LoVo (cell line): ENCODE measurements around the gene VTI1A.
A peak's percentile ranks its signal among the peaks of the same experiment; 100 is the strongest.
"Not testable (repeated sequence)": the region's sequence is repeated elsewhere in the genome, so short reads cannot be mapped to it uniquely, and the experiment has no call there.

ENCODE experiments used
- DNase-seq: peaks from one replicate; pipeline ENCODE4 v3.0.0-alpha.2; 2016; ENCODE audit warnings: low spot score

VTI1A gene

DNA sequence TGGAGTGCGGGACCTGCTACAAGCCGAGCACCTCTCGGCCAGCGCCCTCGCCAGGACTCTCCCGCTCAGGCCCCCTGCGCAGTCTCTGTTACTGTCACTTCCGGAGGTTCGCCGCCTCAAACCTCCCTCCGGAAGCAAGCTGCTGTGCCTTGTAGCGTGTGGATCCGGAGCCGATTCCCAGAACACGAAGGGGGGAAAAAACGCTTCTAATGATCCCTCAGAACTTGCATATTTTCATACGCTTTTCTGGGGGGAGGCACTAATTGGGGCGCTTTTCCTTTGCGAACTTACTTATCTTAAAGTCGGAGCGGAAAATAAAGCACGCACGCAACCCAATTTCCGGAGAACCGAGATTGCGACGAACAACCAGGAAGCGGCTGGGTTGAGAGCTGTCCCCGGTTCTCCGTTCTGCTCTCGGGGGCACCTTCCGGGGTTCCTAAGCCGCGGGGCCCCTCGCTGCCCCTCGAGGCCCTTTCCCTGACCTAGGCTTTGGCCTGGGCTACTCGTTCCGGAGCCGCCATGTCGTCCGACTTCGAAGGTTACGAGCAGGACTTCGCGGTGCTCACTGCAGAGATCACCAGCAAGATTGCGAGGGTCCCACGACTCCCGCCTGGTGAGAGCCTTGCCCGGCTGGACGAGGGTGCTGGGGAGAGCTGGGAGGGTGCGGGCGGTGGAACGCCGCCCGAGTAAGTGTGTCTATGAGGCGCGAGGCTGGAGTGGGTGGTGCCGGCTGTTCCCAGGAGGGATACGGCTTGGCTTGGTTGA is at the start of gene VTI1A, which contains the start of gene ZDHHC6:
Gene VTI1A (plus strand): TSS at position 361 of the 765 bp plus-strand sequence. CDS start 159 bp downstream, at position 520.
Gene ZDHHC6 (minus strand): TSS at position 60 of the 765 bp plus-strand sequence. CDS start 1,478 bp downstream, outside the sequence.
- DNase-seq: peak; percentile 90

DNA sequence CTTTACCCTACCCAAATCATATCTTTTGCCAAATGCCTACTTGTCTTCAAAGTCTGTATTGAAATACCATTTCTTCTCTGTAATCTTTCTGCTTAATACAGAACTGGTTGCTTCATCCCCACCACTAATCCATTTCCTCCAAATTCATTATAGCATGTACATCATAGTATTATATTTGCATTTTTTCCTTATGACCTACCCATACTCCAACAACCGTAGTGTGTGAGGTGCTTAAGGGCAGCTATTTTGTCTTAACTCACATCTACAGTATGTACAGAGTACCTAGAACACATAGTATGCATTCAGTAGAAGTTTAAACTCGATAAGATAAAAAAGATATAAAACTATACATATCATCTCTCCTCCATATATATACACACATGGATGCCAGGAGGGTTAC is 49.4 kb upstream of the VTI1A start:
- no peak for DNase-seq

DNA sequence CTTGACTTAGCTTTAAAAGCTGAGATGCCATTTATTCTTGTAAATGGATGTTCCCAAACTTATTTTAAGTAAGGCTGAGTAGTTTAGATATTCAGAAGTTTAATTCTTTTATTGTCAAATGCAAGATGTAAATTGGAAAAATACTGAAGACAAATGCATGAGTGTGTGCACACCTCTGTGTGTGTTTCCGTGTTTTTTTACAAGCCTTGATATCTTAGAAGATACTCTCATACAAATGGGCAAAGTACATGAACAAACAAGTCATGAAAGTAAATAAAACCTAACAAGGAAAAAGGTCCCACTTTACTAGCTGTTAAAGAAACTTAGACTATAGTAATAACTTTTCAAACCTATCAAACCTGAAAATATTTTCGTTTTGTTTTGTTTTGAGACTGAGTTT is 44.1 kb upstream of the VTI1A start:
- no peak for DNase-seq

DNA sequence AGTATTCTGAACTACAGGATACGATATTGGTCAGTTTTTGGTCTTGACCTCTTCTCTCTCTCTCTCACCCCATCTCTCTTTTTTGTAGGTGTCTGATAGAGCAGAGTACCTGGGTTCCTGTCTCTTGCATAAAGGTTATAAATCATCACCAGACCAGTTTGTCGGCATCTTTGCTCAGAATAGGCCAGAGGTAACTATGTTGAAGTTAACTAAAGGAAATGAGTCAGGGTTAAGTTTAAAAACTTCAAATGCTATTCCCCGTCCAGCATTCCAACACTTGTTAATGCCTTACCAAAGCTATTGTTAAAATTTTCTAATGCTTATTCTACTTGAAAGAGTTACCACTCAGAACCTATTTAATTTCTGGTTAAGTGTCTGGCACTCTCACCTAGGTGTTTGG is 42.4 kb upstream of the VTI1A start:
- no peak for DNase-seq

DNA sequence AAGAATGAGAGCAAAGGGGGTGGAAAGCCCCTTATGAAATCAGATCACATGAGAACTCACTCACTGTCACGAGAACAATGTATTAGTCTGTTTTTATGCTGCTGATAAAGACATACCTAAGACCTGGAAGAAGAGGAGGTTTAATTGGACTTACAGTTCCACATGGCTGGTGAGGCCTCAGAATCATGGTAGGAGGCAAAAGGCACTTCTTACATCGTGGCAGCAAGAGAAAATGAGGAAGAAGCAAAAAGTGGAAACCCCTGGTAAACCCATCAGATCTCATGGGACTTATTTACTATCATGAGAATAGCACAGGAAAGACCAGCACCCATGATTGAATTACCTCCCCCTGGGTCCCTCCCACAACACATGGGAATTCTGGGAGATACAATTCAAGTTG is 40.2 kb upstream of the VTI1A start:
- not testable (repeated sequence) for DNase-seq

DNA sequence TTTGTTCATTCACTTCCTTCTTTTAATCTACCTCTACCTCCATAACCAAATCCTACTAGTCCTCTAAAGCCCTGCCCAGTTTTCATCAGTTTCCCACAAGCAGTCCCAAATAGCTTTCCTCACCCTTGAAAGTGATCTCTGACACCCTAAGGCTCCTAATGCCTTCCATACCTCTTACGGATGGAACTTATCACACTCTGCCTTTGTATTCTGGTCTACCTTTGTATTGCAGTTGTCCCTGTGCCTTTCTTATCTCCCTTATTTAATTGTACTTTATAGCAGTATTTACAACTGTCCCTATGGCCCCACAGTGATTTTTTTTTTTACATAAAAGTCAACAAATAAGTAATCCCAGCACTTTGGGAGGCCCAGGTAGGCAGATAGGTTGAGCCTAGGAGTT is 39.3 kb upstream of the VTI1A start:
- DNase-seq: no peak

DNA sequence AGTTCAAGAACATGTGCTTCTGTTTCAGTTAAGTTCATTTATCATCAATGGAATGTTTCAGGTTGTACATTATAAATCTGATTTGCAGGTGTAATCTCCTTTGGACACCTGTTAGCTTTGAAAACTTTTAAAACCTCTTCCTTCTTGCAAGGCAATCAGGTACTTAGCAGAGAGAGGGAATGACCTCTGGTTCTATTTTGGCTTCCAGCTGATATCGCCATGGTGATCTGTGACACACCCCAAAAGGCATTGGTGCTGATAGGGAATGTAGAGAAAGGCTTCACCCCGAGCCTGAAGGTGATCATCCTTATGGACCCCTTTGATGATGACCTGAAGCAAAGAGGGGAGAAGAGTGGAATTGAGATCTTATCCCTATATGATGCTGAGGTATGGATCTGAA is 37.7 kb upstream of the VTI1A start:
- no peak for DNase-seq

DNA sequence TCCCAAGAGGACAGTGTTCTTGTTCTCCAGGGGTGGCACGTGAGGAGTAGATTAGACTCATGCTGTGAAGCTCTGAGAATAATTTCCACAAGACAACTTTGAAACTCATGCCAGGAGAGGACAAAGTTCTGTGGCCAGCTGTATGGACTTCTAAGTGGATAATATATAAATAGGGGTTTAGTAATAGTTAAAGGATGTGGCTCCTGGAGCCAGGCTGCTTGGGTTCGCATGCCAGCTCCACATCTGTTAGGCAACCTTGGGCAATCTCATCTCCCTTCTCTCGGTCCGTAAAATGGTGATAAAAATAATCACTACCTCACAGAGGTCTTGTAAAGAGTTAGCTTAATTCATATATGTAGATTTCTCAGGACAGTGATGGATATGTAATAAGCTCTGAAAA is 37.3 kb upstream of the VTI1A start:
- no peak for DNase-seq

DNA sequence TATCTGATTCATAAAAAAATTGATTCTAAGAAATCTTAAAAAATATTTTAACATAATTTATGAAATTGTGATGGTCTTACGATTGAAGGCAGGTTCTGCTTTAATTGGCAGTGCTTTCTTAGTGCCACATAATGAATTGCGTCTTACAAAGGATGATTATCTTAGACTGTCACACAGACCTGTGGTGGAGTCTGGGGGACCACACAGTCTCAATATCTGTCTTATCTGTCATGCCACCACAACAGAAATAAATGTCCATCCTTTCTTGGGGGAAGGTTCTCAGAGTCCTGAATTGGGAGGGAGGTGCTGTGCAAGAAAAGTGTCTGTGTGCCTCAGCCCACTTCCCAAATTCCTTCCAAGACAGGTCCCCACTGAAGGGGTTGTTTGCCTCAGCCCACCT is 34.3 kb upstream of the VTI1A start:
- no peak for DNase-seq

DNA sequence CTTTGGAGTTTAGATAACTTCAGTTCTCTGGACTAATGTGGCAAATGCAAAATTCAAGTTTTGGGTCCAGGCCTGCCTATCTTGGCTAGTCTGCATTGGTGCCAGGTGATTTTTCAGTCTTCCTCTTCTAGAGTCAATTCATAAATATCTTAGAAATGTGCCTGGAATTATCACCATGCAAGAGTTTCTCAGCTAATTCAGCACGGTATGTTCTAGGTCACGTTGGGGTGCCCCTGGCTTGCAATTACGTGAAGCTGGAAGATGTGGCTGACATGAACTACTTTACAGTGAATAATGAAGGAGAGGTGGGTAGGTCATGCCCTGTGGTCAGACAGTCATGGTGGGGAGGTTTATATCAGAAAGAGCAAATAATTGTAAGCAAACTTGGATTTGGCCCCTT is 25.3 kb upstream of the VTI1A start:
- DNase-seq: no peak

DNA sequence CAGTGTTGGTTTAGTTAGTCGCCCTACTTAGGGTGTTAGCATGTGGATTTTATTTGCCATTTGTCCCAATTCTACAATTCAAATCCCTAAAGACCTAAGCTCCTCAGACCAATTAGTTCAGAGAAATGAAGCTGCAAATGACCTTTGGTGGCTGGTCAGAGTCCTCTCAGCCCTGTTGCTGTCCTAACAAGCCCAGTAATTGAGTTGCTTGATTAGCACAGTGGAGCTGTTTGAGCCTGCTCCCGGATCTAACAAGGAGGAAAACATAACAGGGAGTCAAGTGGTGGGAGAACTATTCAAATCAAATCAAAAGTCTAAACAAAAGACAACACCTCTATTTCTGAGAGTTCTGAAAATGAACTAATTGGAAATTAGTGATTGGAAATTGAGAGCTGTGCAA is 22.4 kb upstream of the VTI1A start:
- DNase-seq: no peak

DNA sequence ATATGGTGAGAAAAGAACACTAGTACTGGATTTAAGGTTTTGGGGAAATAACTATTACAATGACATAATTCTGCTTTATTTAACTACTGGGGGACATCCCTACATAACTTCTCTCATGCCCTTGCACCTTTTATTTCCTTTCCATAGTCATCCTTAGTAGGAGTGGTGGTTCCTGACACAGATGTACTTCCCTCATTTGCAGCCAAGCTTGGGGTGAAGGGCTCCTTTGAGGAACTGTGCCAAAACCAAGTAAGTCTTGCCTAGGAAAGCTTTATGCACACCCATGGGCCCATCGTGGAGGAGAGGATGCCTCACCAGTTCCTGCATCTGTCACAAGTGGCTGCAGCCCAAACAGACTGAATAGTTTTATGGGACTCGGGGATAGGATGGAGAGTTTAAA is 20.9 kb upstream of the VTI1A start:
- no peak for DNase-seq

DNA sequence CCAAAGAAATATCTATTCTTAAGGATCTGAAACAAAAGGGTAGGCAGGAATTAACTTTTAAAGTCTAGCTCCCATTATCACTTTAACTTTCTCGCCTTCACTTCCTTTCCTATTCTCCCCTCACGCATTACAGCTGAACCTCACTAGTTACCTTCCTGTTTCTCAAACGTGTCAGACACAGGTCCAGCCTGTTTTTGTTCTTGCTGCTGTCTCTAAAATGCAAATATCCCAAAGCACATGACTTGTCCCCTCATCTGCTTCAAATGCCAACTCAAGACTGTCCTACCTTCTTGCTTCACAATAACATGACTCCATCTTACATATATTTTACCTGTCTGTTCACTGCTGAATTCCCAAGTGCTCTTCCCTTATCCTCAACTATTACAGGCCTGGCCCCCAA is 17.9 kb upstream of the VTI1A start:
- no peak for DNase-seq

DNA sequence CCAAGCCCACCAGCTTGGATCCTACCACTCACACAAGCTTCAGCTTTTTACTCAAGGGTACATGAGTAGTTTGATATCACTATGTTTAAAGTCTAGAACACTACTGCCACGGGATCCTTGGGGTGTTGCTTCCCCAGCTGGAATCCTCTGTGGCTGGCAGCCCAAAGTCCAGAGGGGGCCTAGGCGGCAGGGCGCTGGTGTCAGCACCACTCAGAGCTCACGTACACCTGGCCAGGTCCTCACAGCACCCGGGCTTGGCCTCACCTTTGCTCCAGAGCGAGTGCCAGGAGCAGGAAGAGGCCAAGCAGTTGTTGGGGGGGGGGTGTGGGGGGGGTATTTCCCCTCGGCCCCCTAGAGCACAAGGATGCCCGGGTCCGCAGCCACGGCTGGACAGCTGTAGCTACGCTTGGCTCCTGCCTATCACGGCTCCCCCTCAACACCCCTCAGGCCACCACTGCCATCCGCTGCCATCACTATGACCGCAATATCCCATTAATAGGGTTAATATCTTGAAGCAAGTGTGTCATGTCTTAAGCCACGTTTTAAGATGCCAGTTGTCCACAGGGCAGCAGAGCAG is 17.3 kb upstream of the VTI1A start:
- DNase-seq: no peak

DNA sequence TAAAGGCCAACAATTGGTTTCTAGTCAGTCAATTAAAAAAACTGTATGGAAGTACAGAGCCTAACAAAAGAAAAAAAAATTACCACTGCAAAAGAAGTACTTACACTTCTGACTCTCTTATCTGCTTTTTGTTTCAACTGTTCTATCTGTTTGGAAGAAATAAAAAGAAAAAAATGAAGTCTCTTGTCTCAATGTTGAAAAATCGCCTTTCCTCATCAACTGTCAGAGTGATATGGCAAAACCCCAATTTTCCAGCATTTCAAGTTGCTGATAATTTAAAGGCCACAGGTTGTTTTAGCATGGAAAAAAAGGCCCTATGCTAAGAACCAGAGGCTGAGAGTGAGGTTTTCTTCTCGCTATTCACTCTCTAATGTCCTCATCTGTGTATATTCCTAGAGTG is 13.9 kb upstream of the VTI1A start:
- DNase-seq: no peak

DNA sequence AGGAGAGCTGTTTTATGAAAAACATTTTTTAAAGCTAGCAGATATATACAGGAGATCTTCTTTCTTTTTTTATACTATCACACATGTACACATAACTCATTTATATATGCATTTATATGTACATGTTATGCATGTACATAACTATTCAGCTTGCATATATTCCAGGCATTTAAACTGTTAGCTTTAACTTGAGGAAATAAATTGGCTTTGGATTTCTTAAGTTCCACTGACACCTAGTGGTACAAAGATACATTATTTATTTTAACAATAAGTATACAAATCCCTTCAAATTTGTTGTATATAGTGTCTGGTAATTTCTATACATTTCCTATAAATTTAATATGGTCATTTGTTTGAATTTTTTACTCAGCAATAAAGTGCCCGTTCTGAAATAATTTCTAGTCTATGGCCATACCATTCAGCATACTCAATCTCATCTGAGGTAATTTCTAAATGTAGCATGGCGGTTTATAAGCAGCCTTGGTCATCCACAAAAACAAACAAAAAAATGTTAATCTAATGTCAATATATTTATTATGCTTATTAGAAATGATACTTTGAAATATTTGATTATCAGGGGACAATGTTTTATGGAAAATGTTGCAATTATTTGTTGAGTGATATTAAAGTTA is 11.9 kb upstream of the VTI1A start:
- peak; percentile 46 for DNase-seq

DNA sequence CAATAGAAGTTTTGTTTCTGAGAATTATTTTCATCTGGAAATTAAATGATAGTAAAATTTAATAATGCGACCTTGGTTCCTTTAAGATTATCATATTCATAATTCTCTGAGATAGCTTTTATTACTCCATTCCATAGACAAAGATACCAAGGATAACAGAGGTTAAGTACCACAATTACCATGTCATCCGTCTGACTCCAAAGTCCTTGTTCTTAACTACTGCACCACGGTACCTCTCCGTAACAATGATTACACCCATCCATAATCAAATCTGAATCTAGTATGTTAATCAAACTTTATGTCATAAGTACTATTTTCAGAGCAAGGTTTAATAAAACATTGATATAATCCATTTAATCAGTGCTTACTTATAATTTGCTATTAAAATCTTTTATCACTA is 8.7 kb upstream of the VTI1A start:
- DNase-seq: no peak

DNA sequence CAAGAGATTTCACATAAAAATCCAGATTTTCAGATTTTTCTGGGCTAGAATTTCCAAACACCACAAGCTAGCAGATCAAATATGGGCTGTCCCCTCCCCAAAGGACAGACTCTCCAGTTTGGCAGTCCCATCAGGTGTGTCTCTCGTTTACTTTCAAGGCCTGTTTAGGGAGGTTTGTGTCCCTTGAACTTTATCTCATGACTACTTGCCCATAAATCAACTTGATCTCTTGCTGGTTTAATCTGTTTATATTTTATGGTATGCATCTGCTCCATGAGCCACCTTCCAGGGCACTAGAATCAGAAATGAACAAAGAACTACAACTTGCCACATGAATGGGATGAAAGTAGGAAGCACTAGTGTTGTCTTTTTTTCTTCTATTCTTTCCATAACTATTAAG is 5.5 kb upstream of the VTI1A start:
- DNase-seq: no peak

DNA sequence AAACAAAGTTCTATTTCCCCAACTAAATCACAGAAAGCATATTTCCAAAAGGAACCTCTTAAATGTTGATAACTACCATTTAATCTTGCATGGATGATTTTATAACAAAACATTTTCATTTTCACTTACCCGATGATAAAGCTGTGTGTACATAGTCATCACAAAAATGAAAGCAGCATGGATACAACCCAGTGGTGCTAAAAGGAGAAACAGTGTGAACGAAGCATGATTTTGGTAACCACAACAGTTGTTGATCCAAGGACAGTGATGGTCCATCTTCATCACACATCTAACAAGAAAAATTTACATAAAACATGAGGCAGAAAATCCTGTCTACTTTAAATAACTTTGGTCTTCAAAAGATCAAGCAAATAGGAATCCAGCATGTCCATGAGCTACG is 5.0 kb upstream of the VTI1A start:
- no peak for DNase-seq

DNA sequence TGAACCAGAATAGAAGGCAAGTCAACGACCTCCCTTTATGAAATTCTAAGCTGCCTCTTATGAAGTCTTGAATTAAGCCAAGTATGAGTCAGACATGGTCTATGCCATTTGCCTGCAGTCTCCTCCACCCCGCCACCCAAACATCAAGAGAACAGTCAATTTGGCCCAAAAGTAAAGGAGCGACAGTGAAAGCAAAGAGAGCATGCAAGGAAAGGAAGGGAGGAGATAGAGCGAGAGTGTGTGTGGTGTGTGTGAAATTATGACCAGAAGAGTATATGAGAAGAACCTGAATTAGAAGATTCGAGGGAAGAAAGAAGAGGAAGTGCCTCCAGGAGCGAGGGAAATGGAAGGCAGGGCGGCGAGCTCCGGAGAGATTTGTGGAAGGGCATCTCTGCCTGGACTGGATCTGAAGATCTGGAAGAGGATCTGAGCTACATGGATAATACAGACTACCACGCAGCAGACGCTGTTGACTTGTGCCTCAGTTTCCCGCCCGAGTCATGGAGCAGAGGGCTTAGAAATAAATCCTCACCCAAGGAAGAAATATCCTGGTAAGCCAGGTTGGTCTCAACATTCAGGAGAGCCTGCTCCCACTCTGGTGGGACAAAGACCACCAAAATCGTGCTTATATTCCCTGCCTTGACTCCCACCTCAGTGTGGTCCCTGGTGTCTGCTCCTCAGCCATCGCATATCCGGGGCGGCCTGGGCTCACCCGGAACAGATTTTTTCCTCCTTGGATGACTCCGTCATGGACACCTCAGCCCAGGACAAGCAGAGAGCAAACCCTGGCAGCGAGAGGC is 760 bp upstream of the VTI1A start:
- DNase-seq: peak; percentile 30

DNA sequence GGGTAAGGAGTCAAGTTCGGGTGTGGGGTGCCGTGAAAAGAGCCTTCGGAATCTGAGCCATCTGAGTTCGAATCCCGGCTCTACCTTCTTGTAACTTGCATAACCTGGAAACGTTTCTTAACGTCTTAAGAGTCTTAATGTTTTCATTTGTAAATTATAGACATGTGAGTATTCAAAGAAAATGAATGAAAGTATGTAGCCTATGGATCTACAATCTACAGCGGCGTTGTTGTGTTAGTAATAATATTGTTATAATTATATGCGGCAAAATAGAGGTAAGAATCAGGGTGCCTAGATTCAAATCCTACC is 559 bp downstream of the VTI1A start:
- no peak for DNase-seq

DNA sequence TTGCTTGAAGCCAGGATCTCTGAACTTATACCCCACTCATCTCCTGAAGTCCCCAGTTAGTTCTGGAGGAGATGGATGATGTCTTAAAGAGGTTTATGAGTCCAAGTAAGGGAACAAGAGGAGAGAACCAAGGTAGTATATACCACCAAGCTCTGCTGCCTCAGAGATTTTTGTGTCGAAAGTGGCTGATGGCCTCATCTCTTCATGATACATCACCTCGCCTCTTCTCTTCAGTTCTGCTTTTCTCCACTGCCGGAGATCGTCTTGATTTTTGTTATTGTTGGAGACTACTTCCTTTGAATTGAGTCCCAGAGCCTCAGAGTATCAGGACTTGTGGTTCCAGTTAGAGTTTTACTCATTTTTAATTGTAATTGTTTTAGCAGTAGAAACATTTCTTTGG is 1.9 kb downstream of the VTI1A start:
- DNase-seq: no peak
